Kidney (tissue), 14 donors: ENCODE results near the gene PAPOLG. TPM values are rescaled to one million over a fixed set of nuclear protein-coding genes. Genes with fewer than 3 reads are reported as not detected.
"Not testable (repeated sequence)": the region's sequence is repeated elsewhere in the genome, so short reads cannot be mapped to it uniquely, and the experiment has no call there.

Experiments
- DNase-seq, 5 donors: peaks; one replicate each; pipeline ENCODE4 v3.0.0-alpha.2; 2013 to 2020
- FAIRE-seq: peaks from 2 replicates; lab custom pipeline; 2012; peaks lifted over from hg19 to GRCh38; lab: Jason Lieb, UNC
- H3K27ac ChIP-seq, 2 donors: one replicate each; pipeline ENCODE4 v1.7.0; 2013; ENCODE audit warnings: low read depth in 2 of 2, low read length in 2 of 2, inconsistent platforms in 1 of 2
- H3K27me3 ChIP-seq: one replicate; pipeline ENCODE4 v1.7.1; 2013; ENCODE audit warnings: low read length, inconsistent platforms; ENCODE audit not compliant: control insufficient read depth, insufficient read depth
- H3K36me3 ChIP-seq, 3 donors: one replicate each; pipeline versions ENCODE4 v1.7.0 to v1.7.1; 2013; ENCODE audit warnings: low read length in 3 of 3, control low read depth in 1 of 3, inconsistent platforms in 1 of 3; ENCODE audit not compliant: insufficient read depth in 3 of 3, control insufficient read depth in 2 of 3
- H3K4me1 ChIP-seq, 3 donors: one replicate each; pipeline versions ENCODE4 v1.7.0 to v1.7.1; 2013; ENCODE audit warnings: low read length in 3 of 3, inconsistent platforms in 1 of 3, low read depth in 1 of 3; ENCODE audit not compliant: control insufficient read depth in 2 of 3, insufficient read depth in 2 of 3
- H3K4me3 ChIP-seq, 3 donors: one replicate each; pipeline versions ENCODE4 v1.7.0 to v1.8.1; 2013; ENCODE audit warnings: low read length in 3 of 3, control low read depth in 1 of 3, inconsistent platforms in 1 of 3
- H3K9ac ChIP-seq, 3 donors: one replicate each; pipeline versions ENCODE4 v1.7.0 to v1.7.1; 2013; ENCODE audit warnings: low read length in 3 of 3, control low read depth in 1 of 3, inconsistent platforms in 1 of 3
- H3K9me3 ChIP-seq, 3 donors: one replicate each; pipeline versions ENCODE4 v1.7.0 to v1.7.1; 2013; ENCODE audit warnings: low read length in 3 of 3, control low read depth in 1 of 3, inconsistent platforms in 1 of 3; ENCODE audit not compliant: control insufficient read depth in 2 of 3, insufficient read depth in 1 of 3
- intact Hi-C: fragments of 100-400 bp; cut with DNase I; formaldehyde crosslinking; loops from one replicate; pipeline ENCODE4 v1.11.1; 2022
- polyA plus RNA-seq: library from polyadenylated mRNA; stranded (reverse); fragments of 350-450 nt; fragmentation: Illumina TruSeq; extraction: RNeasy Lipid Tissue Mini Kit (QIAGEN cat#74804); gene quantifications from one replicate; pipeline ENCODE4 v1.2.3, GENCODE V29; 2014; ENCODE audit warnings: low read depth, low replicate concordance; ENCODE audit not compliant: insufficient read depth
- total RNA-seq: library from RNA; stranded (reverse); fragmentation: NEBNext Ultra II Directional; extraction: Animal tissue kit (Norgen Biotek cat#: 25700); gene quantifications from one replicate; pipeline ENCODE4 v1.2.1, GENCODE V29; 2021
- TF ChIP-seq, protein P1 (sequence below): IDR thresholded peaks from 3 replicates; pipeline ENCODE4 v1.5.1; 2012; ENCODE audit warnings: mild to moderate bottlenecking, moderate library complexity, borderline replicate concordance; ENCODE audit not compliant: insufficient read depth; ENCODE audit errors: extremely low read depth
- donor health status: control.
- donor health status: control.
- donor health status: control.
- donor health status: control.
- donor health status: control.
- donor health status: DM: yes; HTN: yes; CAD: no.
- donor health status: Normal renal cell carcinoma (clear cell type).

The PAPOLG gene
- total and polyA plus RNA-seq, 2 donors from 2014 or later = 3.0 to 12.2 TPM

GRCh38 chr2:60811491-60812375 lies 55.7 kb downstream of the PAPOLG start:
- H3K27ac ChIP-seq = no peak overlapping the region
- DNase-seq = peak in 4 of 5 donors; percentile 38 to 73 (median 63)
- no peaks in the 10 kb centered on the region for H3K9me3 ChIP-seq
- no peak for FAIRE-seq
- H3K27me3 ChIP-seq = no peaks in the 10 kb centered on the region
- no peaks in the 10 kb centered on the region for H3K36me3 ChIP-seq
- TF ChIP-seq, protein P1, sequence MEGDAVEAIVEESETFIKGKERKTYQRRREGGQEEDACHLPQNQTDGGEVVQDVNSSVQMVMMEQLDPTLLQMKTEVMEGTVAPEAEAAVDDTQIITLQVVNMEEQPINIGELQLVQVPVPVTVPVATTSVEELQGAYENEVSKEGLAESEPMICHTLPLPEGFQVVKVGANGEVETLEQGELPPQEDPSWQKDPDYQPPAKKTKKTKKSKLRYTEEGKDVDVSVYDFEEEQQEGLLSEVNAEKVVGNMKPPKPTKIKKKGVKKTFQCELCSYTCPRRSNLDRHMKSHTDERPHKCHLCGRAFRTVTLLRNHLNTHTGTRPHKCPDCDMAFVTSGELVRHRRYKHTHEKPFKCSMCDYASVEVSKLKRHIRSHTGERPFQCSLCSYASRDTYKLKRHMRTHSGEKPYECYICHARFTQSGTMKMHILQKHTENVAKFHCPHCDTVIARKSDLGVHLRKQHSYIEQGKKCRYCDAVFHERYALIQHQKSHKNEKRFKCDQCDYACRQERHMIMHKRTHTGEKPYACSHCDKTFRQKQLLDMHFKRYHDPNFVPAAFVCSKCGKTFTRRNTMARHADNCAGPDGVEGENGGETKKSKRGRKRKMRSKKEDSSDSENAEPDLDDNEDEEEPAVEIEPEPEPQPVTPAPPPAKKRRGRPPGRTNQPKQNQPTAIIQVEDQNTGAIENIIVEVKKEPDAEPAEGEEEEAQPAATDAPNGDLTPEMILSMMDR = no peak
- no peak overlapping the region for H3K4me3 ChIP-seq
- intact Hi-C loops = no loop called here
- H3K4me1 ChIP-seq = no peaks in the 10 kb centered on the region
- H3K9ac ChIP-seq = no peak overlapping the region

DNA sequence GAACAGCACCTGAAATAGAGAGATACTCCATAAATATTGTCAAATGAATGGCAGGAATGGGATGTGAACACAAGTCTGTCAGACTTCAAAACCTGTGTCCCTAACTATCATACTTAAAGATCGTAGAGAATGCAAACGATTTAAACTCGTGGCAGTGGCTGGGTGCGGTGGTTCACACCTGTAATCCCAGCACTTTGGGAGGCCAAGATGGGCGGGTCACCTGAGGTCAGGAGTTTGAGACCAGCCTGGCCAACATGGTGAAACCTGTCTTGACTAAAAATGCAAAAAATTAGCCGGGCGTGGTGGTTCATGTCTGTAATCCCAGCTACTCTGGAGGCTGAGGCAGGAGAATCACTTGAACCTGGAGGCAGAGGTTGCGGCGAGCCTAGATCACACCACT lies 61.1 kb downstream of the PAPOLG start:
- FAIRE-seq = not testable (repeated sequence)

DNA sequence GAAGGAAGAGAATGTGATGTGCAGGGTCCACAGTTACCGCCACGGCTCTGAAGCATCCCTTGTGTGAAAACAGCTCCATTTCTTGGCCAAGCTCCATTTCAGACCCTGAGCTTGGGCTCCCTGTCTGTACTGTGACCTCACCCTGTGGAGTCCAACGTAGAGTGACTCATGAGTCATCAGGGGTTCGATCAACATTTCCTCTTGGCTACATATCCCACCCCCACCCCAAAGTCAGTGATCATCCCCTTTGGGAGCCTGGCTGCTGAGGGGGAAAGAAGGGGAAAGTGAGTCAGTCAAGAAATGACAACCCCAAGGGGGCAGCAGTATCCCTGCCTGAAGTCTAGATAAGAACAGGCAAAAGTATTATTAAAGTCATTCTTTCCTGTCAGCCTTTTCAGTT lies 62.2 kb downstream of the PAPOLG start:
- no peaks in the 10 kb centered on the region for H3K4me1 ChIP-seq
- H3K9me3 ChIP-seq = no peaks in the 10 kb centered on the region
- FAIRE-seq (no peak), DNase-seq (no peak)
- no peaks in the 10 kb centered on the region for H3K27me3 ChIP-seq
- no peak overlapping the region for H3K27ac ChIP-seq
- no peak overlapping the region for H3K9ac ChIP-seq
- TF ChIP-seq, protein P1 = no peak
- H3K36me3 ChIP-seq = no peaks in the 10 kb centered on the region
- H3K4me3 ChIP-seq = no peak overlapping the region
- intact Hi-C loops = no loop called here

More for the DNA sequence above, 61.1 kb downstream of the PAPOLG start:
- H3K9ac ChIP-seq, H3K36me3 ChIP-seq, DNase-seq, intact Hi-C loops, H3K27ac ChIP-seq, H3K4me1 ChIP-seq, H3K4me3 ChIP-seq, H3K9me3 ChIP-seq, H3K27me3 ChIP-seq: not testable (repeated sequence)

DNA sequence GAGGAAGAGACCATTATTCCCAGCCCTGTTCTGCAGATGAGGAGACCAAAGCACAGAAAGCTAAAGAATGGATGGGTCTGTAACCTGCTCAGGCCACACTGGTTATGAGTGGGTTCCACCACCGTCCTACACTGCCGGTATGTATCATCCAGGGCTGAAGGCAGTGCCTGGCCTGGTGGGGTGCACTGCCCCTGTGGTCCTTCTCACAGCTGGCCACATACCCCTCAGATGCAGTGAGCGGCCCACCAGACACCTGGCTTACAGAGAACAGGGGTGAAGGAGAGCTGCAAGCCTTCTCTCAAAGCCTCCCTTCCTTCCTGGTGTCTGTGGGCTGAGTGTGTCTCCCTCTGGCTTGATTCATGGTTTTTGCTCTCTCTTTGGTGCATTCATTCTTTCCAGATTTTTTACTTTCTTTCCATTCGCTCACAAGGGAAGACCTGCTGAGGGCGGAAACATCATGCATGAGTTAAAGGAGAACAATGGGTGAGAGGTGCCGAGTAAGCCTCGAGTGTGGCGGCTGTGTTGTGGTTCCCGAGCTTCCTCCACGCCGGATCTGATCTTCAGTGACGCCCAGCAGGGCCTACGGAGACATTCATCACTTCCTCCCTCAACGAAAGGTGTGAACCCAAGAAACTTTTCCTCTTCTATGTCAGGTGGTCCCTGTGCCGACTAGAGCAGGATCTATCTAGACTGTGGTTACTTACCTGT lies 63.2 kb downstream of the PAPOLG start:
- Histone ChIP-seq H3K9me3 (no peaks in the 10 kb centered on the region), H3K9ac (no peak overlapping the region), H3K27me3 (no peaks in the 10 kb centered on the region), H3K4me3 (no peak overlapping the region), H3K4me1 (no peaks in the 10 kb centered on the region), H3K27ac (no peak overlapping the region), H3K36me3 (no peaks in the 10 kb centered on the region)
- TF ChIP-seq, protein P1 = no peak
- FAIRE-seq (no peak), DNase-seq (peak in 1 of 5 donors; percentile 78)
- intact Hi-C loops = no loop called here
